Measurements from ENCODE around the gene FBXO11. TPM values are rescaled to one million over a fixed set of nuclear protein-coding genes. Genes with fewer than 3 reads are reported as not detected.

The FBXO11 gene
- total RNA-seq, 1 donor from 2014 or later, result 15.1 TPM

DNA sequence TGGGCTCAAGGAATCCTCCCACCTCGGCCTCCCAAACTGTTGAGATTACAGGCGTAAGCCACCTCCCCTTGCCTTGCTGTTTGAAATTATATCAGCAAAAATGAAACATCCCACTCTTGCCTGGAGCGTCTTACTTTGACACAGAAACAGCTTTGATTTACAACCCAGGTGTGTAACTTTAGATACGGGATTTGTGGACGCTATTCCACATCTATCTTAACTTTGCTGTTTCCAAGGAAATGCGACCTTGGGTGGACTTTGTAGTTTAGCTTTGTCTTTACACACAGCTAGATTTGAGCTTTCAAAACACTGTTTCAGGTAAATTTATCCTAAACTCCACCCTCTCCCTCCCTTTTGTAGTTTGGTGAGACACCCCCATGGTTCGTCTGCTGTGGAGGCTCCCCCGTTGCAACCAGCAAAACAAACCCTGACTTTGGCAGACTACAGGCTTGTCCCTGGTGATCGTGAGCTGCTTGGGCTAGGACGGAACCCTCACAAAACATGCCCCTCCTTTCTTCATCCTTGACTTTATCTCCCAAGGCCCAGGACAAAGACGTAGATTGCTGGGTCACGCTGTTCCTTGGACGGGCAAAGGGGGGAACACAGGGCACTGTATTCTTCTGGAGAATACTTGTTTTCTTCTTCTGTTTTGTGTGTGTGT lies 128.9 kb downstream of the FBXO11 start:
- Histone ChIP-seq H3K4me3 (no peak overlapping the region), H3K27me3 (no peaks in the 10 kb centered on the region), H3K27ac (no peak overlapping the region), H3K9me3 (no peaks in the 10 kb centered on the region), H3K36me3 (no peaks in the 10 kb centered on the region), H3K4me1 (peaks cover 0 to 7% of the 10 kb centered on the region in 2 donors)
- TF ChIP-seq CTCF (IDR thresholded peaks at IDR 0.05), result no peak
- DNase-seq (ENCODE audit: low spot score in 2 of 2), result no peak
- intact Hi-C loops (cut with DNase I), result no loop called here

DNA sequence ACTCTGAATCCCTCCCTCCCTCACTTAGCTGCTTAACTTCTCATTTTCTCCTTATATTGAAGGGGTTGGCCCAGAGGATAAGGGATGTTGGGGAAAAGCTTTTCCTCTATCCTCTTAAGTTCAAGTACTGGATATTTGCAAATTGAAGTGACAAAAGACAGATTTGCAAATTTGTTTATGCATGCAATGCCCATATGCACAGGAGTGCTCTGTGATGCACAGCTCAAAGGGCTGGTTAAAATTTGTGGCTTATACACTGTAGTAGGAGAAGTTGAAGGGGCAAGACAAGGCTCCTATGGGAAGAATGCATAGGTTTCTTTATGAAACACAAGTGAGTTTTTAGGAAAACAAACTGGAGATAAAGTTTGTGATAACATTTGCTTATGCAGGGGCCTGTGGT lies 131.7 kb downstream of the FBXO11 start:
- H3K9me3 ChIP-seq, result no peaks in the 10 kb centered on the region
- DNase-seq (ENCODE audit: low spot score in 2 of 2), result no peak
- TF ChIP-seq CTCF (IDR thresholded peaks at IDR 0.05), result no peak
- H3K27me3 ChIP-seq, result no peaks in the 10 kb centered on the region
- H3K4me3 ChIP-seq, result no peak overlapping the region
- H3K27ac ChIP-seq, result no peak overlapping the region
- intact Hi-C loops (cut with DNase I), result no loop called here
- peaks cover 0 to 3% of the 10 kb centered on the region in 2 donors for H3K4me1 ChIP-seq
- H3K36me3 ChIP-seq, result no peaks in the 10 kb centered on the region

DNA sequence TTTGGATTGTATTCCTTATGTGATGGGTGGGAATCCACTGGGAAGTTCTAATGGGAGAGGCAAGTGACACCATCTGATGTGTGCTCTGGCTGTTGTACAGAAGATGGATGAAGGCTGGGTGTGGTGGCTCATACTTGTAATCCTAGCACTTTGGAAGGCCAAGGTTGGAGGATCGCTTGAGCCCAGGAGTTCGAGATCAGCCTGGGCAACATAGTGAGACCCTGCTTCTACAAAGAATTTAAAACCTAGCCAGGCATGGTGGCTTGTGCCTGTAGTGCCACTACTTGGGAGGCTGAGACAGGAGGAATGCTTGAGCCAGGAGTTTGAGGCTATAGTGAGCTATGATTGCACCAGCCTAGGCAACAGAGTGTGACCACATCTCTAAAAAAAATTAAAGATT lies 134.0 kb downstream of the FBXO11 start:
- no peak for DNase-seq (ENCODE audit: low spot score in 2 of 2)
- no peak overlapping the region for H3K27ac ChIP-seq
- H3K9me3 ChIP-seq, result no peaks in the 10 kb centered on the region
- H3K4me1 ChIP-seq, result peaks cover 0 to 8% of the 10 kb centered on the region in 2 donors
- no peak overlapping the region for H3K4me3 ChIP-seq
- TF ChIP-seq CTCF (IDR thresholded peaks at IDR 0.05), result no peak
- H3K36me3 ChIP-seq, result no peaks in the 10 kb centered on the region
- intact Hi-C loops (cut with DNase I), result no loop called here
- no peaks in the 10 kb centered on the region for H3K27me3 ChIP-seq

GRCh38 chr2:47771211-47771610 lies 135.1 kb downstream of the FBXO11 start:
- Histone ChIP-seq H3K4me1 (peaks cover 0 to 5% of the 10 kb centered on the region in 2 donors), H3K4me3 (no peak overlapping the region), H3K9me3 (no peaks in the 10 kb centered on the region), H3K27me3 (no peaks in the 10 kb centered on the region), H3K36me3 (no peaks in the 10 kb centered on the region), H3K27ac (no peak overlapping the region)
- intact Hi-C loops (cut with DNase I), result no loop called here
- no peak for DNase-seq (ENCODE audit: low spot score in 2 of 2)
- TF ChIP-seq CTCF (IDR thresholded peaks at IDR 0.05), result no peak

DNA sequence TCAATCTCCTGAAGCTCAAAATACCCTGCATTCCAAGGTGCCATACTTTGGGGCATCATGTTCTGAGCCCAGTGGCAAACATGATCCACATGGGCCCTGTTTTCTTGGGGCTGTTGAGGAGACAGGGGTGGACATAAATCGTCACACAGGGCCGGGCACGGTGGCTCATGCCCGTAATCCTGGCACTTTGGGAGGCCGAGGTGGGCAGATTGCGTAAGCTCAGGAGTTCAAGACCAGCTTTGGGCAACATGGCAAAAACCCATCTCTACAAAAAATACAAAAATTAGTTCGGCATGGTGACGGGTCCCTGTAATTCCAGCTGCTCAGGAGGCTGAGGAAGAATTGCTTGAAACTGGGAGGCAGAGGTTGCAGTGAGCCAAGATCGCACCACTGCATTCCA lies 137.0 kb downstream of the FBXO11 start:
- Histone ChIP-seq H3K27ac (no peak overlapping the region), H3K36me3 (no peaks in the 10 kb centered on the region), H3K27me3 (no peaks in the 10 kb centered on the region), H3K4me3 (no peak overlapping the region), H3K4me1 (peaks cover 0 to 5% of the 10 kb centered on the region in 2 donors), H3K9me3 (no peaks in the 10 kb centered on the region)
- intact Hi-C loops (cut with DNase I), result loop anchor here (5.0 kb wide), 2 partner anchors 338 to 432 kb away; no protein-coding TSS in a partner anchor
- TF ChIP-seq CTCF (IDR thresholded peaks at IDR 0.05), result no peak
- no peak for DNase-seq (ENCODE audit: low spot score in 2 of 2)
